GM19455 (cell line): ENCODE measurements around the gene MTFP1.
"Not testable (repeated sequence)": the region's sequence is repeated elsewhere in the genome, so short reads cannot be mapped to it uniquely, and the experiment has no call there.

Experiments
- ATAC-seq: cut with Tn5 transposase; IDR thresholded peaks from one replicate; pipeline ENCODE4 v1.9.1; 2021; ENCODE audit not compliant: unreplicated experiment

MTFP1 gene

DNA sequence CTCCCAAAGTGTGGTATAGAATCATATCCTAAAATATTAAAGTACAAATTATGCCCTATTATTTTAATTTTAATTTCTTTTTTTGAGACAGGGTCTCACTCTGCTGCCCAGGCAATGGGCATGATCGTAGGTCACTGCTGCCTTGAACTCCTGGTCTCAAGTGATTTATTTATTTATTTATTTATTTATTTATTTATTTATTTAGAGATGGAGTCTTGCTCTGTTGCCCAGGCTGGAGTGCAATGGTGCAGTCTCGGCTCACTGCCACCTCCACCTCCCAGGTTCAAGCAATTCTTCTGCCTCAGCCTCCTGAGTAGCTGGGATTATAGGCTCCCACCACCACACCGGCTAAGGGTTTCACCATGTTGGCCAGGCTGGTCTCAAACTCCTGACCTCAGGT, 24.5 kb upstream of the MTFP1 start:
- not testable (repeated sequence) for ATAC-seq

DNA sequence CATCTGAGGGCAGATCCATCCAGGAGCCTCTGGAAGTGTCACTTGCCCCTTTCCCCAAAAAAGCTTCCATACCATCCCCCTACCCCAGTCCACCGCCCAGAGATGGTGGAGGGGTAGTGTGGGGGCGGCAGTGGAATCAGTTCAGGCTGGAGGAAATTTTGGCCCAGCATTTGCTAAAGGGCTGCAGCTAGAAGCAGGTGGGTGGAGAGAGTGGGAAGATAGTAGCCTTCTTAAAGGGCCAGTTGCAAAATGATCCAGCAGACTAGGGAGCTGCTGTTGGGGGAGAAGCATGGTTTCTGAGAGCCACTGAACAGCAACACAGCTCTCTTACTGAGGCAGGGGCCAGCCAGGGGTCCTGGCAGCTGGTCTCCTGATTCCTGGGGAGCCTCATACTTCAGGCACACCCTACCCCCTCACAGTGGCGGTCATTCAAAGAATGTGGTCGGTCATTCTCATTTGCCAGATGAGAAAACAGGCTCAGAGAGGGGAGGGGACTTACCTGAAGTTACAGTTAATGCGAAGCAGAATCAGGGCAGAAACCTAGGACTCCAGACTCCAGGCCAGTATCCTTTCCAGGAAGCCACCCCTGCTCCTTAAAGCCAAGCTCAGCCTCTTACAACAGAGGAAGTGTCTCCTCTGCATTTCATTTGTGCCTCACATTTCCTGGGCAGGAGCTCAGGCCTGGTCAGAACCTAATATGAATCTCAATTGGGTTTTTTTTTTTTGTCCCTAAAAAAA, 23.4 kb upstream of the MTFP1 start:
- no peak for ATAC-seq

DNA sequence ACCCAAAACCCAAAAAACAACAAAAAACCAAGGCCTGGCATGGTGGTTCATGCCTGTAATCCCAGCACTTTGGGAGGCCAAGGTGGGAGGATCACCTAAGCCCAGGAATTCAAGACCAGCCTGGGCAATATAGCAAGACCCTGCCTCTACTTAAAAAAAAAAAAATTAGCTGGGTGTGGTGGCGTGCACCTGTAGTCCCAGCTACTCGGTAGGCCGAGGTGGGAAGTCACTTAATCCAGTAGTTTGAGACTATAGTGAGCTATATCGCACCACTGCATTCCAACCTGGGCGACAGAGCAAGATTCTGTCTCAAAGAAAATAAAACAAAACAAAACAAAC, 22.8 kb upstream of the MTFP1 start:
- not testable (repeated sequence) for ATAC-seq

DNA sequence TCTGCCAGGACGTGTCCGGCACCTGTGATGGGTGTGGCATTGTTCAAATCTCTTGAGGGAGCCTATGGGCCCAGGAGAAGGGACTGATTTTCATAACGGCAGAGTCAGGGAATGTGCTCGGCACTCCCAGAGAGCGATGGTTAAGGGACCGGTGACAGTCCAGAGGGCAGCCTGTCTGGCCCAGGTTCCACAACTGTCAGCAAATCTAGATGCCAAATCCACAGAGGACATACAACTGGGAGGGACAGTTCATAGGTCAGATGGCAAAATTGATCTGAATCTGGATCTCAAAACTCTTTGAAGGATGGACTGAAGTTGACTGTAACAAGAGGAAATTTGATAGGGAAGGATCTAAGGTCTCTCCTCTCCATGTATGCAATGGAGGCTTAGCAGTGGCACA, 21.3 kb upstream of the MTFP1 start:
- ATAC-seq = no peak

DNA sequence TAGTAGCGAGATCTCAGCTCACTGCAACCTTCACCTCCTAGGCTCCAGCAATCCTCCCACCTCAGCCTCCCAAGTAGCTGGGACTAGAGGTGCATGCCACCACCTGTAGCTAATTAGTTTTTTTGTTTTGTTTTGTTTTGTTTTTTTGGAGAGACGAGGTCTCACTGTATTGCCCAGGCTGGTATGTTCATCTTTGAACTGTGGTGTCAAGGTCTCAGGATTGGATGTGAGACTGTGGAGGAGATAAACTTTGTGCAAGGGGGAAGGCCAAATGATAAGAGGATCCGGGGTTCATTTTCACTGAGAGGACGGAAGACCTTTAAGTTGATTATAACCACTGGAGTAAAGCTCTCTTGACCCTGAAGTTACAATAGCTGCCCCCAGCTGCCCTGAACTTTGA, 19.8 kb upstream of the MTFP1 start:
- ATAC-seq = no peak

DNA sequence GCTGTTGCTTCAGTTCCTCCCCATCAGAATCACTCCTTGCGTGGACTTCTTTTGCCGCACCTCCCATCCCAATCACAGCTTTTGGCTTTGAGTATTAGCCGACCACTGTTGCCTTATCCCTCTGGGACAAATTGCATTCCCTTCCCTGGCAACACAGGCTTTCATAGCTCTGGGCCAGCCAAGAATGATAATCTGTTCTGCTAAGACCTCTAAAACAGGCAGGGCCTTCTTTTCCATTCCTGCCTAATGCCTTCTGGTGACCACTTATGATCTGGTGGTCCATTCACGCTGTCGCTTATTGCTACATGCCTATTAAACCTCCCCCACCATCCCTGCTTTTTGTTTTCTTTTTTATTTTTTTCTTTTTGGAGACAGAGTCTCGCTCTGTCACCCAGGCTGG, 19.2 kb upstream of the MTFP1 start:
- ATAC-seq = no peak

DNA sequence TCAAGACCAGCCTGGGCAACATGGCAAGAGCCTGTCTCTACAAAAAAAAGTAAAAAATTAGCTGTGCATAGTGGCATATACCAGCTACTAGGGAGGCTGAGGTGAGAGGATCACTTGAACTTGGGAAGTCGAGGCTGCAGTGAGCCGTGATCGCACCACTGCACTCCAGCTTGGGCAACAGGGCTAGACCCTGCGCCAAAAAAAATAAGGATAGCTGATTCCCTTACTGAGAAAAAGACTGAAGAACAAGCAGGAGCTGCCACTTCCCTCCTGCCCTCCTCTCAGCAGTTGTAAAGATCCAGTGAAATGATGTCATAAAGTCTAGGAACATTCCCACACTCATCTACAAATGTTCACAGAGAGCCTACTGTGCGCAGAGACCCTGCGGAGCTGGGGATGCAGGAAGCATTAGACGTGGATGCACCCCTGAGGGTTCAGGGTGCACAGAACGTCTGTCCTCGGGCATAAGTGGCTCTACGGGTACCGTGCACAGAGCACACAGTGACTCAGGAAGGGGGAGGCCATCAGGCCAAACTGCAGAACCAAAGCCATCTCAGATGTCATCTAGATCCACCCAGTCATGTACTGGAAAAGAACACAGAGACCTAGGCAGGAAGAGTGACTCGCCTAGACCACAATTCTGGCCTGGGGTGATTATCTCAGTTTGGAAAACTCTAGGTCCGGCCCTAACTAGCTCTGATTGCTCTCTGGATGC, 17.0 kb upstream of the MTFP1 start:
- no peak for ATAC-seq

DNA sequence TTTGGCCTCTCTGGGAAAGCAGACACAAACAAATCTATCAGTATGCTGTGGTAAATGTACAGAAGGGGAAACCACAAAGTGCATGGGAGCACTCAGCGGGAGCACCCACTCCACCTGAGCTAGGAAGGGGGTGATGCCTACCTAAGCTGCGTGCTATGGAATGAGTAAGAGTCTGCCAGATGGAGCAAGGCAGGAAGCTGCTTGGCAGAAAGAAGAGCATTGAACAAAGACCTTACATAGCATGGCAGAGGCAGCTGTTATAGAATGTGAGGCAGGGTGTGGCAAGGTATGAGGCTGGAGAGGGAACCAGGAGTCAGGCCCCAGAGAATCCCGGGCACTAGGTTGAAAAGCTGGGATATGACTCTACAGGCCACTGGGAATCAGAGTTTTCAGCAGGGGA, 13.8 kb upstream of the MTFP1 start:
- no peak for ATAC-seq

DNA sequence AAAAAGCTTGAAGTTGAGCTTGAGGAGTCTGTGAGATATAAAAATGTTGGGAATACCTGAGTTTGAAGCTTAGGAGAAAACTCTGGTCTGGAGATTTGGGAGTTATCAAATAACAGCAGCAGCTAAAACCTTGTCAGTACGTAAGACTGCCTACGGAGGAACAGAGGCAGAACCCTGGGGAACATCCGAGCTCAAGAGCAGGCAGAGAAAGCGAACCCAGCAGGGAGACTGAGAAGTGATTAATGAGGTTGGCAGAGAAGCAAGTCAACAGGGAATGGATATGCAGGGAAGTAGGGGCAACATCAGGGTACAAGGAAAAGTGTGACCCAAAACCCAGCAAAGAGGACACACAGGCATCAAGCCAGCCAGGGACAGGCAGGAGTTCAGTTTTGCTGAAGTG, 12.6 kb upstream of the MTFP1 start:
- ATAC-seq = no peak

DNA sequence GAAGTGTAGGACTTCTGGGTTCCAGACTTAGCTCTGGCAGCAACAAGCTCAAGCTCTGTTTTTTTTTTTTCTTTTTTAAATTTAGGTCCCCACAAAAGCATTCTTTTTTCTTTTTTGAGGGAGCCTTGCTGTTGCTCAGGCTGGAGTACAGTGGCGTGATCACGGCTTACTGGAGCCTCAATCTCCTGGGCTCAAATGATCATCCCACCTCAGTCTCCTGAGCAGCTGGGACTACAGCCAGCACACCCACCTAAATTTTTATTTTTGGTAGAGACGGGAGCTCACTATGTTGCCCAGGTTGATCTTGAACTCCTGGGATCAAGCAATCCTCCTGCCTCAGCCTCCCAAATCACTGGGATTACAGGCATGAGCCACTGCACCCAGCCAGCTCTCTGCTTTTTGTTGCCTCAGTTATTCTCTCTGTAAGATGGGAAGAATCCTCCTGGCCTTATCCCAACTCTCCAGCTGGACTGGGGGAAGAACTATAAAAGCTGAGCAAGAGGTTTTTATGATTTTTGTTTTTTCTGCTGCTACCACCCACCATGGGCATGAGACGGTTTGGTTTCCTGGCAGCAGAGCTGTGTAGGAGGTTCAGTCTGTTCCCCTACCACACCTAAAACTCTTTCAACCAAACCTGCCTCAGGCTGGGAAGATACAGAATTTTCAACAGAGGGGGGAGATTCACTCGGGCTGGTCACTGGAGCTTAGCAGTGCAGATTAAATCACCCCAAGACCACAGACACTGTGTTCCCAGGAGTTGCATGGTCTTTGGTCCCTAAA, 11.6 kb upstream of the MTFP1 start:
- no peak for ATAC-seq

DNA sequence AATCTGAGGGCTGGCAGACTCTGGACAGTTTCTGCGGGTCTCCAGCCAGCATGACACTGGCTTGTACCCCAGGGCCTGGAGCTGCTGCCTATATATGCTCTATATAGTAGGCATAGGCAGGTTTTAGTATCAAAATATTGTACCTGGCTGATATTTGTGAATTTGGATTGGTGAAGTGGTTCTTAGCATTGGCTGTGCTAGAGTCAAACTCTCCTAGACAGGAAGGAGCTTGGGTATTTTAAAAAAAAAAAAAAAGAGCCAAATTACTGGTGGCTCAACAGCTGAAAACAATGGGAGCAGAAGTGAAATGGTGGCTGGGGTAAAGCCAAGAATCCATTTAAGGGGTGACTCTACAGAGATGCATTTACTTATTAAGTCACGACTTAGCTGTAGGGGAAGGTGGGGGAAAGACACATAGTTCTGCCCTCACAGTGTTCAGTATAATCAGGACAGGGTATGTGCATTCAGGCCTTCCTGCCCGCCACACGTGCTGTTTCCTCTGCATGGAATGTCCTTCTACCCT, 11.0 kb upstream of the MTFP1 start:
- ATAC-seq = no peak

DNA sequence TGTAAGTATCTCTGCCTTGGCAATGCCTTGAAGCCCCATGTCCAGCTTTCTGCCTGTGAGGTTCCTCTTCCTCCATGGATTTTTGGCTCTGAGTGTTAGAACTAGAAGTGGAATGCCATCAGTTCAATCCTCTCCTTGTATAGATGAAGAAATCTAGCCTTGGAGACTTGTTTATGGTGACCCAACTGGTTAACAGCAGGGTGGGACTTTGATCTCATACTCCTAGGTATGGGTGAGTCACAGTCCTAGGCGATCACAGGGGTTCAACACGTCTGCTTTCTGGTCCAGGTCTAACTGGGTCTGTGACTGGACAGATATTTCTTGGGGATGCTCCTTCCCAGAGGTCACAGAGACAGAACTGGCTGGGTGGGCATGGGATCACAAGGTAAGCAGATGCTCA, 9.2 kb upstream of the MTFP1 start:
- ATAC-seq = no peak

DNA sequence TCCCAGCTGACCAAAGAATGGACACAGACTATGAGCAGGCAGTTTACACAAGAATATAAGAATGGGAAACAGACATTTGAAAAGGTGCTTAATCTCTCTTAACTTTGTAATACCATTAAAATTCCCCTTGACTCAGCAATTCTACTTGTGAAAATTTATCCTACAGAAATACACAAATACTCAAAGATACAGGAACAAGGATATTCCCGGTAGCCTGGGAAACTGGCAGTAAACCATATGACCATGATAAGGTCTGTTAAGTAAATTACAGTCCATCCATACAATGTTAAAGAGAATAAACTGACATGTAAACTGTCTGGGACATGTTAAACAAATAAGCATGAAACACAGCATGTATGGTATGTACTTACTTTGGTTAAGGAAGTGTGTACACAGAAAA, 8.7 kb upstream of the MTFP1 start:
- no peak for ATAC-seq

DNA sequence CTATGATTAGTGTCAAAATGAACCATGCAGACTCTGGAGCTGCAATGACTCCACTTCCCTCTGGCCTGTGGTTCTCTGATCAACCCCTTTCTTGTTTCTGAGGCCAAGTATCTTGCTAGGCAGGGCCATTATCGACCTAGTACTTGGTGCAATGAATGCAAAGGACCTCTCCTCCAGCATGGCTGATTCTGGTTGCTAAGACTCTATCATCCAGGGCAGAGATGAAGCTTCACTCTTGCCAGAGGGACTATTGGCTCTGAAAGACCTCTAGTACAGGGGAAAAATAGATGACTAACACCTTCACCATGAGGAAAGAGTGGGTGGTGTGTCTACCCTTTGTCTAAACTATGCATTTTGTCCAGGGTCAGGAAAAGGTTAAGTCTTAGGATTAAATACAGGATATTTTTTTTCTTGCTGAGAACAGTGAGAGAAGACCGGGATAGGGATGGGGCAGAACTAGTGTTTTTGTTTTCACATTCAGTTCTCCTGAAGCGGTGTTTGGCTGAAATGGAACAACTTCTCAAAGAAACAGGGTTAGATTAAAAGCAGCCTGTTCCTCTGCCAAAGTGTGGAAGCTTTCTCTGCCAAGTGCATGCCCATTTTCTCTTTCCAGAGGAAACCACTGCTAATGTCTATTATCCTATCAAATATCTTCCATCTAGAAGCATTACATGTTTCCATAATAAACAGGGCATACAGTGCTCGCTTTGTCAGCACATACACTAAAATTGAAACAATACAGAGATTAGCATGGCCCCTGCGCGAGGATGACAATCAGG, 5.0 kb upstream of the MTFP1 start:
- no peak for ATAC-seq

DNA sequence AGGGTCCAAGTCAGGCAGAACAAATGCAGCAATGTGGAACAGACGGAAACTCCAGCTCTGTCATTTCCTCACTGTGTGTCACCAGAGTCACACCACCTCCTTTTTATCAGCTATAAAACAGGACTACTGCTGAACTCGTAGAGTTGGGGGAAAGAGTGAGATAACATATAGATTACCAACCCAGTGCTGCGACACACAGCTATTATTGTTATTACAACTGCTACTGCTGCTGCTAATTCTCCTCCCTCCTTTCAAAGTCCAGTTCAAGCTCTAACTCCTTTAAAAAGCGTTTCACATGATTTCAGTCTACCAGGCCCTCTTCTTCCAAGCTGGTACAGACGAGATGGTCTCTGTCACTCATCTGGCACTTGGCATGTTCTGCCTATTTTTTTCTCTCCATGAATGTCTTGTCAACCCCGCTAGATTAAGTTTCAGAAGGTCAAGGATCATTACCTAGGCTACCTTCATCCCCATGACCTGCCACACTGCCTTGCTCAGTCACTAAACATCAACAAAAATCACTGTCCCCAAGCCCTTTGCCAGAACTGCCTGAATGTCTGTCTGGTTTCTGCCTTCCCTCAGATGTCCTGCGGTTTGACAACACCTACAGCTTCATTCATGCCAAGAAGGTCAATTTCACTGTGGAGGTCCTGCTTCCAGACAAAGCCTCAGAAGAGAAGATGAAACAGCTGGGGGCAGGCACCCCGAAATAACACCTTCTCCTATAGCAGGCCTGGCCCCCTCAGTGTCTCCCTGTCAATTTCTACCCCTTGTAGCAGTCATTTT, 3.7 kb upstream of the MTFP1 start:
- no peak for ATAC-seq

DNA sequence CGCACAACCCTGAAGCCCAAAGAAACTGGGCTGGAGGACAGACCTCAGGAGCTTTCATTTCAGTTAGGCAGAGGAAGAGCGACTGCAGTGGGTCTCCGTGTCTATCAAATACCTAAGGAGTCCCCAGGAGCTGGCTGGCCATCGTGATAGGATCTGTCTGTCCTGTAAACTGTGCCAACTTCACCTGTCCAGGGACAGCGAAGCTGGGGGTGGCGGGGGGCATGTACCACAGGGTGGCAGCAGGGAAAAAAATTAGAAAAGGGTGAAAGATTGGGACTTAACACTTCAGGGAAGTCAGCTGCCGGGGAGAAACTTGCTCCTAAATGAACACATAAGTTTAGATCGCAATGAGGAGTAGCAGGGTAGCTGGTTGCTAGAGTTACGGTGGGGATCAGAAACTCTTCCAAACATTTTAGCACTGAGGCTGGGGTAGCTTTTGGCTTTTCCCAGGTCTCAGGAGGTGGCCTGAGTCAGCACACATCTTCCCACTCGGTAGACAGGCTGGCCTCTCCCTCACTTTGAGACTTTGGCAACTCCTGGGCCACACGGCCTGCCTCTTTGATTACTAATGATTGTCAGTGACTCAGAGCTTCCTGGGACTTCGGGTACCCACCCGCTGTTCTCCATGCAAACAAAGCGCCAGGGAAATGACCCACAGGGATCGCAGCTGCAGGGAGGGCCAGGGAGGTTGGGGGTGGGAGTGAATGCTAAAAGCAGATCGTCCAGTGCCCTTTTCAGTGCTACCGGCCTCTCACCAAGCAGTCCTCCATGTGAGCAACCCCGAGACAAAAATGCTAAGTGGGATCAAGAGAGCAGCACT, 2.9 kb upstream of the MTFP1 start:
- no peak for ATAC-seq

DNA sequence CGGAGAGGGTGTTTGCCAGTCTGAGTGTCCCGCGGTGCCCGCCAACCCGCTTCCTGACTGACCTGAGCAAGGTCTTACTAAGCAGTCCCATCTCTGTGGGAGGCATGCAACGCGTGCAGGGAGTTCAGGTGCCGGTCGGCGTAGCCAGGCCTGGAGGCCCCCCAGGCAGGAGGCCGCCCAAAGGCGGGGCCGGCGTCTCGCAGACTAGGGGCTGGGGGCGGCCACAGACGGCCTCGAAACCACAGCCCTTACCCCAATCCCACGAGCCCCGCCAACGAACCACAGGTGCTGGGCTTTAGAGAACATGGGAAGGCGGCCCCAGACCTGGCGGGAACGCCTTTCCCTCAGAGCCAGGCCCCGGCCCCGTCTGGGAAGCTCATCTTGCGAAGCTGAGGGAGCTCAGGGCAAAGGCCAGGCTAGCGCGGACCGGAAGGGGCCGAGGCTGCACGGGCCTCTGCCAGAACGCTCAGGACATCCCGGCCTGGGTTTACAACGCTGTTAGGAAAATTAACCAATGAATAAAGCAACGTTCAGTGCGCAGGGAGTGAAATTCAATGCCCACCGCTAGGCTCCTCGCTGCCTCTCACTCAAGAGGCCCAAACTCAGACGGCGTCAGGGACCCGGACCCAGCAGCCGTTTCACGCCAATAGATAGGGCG, 2.1 kb upstream of the MTFP1 start:
- peak; percentile 39 for ATAC-seq

DNA sequence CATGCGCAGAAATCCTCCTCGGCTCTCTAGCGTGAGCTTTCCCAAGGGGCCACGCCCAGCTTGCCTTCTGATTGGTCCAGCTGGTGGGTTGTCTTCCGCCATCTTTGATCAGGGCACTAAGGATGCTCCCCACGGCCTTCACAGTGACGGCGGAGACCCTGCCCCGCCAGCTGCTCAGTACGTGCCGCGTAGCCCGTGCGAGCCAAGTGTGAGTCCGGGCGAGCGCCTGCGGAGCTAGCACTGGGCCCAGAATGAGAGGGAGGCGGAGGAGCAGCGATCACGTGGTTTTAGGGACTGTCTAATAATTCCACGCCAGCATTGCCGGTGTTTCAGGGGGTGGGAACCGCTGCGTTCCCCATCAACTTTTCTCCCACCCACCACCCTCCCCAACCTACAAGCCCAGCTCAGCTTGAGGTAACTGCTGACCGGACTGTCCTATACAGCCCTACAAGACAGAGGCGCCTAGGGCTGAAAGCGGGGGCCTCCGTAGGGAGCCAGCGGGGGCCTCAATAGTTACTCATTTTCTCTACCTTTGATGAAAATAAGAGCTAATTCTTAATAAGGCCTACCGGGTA, 1.5 kb upstream of the MTFP1 start:
- ATAC-seq = peak; percentile 86
